ENCODE data around the gene FRMD4A.
"Not testable (repeated sequence)": the region's sequence is repeated elsewhere in the genome, so short reads cannot be mapped to it uniquely, and the experiment has no call there.

Gene FRMD4A

GRCh38 chr10:13716081-13717071, 614.3 kb downstream of the FRMD4A start:
- no peak for DNase-seq (ENCODE audit: low read depth)

DNA sequence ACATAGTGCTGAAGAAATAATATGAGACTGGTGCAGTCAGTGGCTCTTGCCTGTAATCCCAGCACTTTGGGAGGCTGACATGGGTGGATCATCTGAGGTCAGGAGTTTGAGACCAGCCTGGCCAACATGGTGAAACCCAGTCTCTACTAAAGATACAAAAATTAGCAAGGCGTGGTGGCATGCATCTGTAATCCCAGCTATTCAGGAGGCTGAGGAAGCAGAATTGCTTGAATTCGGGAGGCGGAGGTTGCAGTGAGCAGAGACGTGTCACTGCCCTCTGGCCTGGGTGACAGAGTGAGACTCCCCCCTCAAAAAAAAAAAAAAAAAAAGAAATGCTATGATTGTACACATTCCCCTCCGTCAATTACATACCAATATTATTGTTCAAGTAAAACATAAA, 615.1 kb downstream of the FRMD4A start:
- DNase-seq (ENCODE audit: low read depth): not testable (repeated sequence)

DNA sequence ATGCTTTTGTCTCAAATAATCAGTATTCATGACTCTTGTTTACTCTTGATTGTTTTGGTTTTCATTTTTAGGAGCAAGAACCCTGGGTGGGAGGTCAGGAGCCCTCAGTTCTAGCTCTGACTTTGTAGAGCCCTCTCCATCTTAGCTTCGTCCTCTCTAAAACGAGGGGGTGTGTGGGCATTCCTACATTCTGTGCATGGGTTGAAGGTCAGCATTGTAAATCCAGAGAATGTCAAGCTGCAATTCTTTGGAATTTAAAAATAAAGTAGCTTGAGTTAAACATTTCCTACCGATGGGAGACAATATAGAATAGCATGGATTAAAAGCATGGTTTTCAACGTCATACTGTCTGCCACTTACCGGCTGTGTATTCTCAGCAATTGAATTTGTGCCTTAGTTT, 615.6 kb downstream of the FRMD4A start:
- no peak for DNase-seq (ENCODE audit: low read depth)

- DNase-seq (ENCODE audit: low read depth): no peak
Observed at GRCh38 chr10:13712837-13713581, 617.7 kb downstream of the FRMD4A start.

DNA sequence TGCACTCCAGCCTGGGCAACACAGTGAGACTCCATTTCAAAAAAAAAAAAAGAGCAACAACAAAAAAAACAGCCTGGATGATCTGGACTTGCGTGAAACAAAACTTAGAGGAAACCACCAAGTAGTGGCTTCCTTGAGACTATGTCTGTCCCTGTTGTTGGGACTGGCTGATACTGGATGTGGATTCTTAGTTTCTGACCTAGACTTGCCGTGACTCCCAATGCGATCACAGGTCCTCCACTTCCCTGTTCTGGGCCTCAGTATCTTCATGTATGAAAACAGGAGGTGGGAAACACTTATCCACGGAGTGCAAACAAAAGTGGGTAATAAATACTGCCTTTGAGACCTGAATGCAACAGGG, 618.3 kb downstream of the FRMD4A start:
- no peak for DNase-seq (ENCODE audit: low read depth)

- no peak for DNase-seq (ENCODE audit: low read depth)
Observed at GRCh38 chr10:13711291-13711690, 619.4 kb downstream of the FRMD4A start.

DNA sequence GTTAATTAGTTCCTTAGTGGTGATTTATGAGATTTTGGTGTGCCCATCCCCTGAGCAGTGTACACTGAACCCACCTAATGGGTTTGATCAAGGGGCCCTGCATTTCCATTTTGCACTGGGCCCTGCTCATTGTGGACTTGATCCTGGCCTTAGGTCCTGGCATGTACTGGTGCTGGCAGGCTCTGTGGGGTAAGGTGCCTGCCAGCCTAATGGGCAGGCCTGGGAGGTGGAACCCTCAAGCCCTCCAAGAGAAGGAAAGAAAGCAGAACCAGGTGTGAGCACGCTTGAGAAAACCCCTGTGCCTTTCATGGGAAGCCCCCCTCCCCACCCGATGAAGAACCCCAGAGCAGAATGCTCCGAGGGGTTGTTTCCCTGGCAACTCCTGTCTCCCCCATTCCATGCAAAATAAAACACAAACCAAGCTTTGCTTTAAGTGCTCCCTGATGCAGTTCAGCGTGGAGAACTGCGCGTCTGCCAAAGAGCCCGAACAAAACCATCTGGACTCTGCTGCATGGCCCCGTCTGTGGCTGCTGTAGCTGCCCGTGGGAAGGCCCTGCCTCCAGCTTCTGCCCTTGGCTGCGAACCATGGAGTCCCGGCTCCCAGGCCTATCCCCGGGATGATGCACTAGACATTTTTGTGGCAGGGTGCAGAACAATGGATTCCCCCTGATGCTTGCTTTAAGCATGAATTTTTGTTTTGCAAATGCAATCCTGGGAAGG, 620.6 kb downstream of the FRMD4A start:
- DNase-seq (ENCODE audit: low read depth): no peak

GRCh38 chr10:13708256-13708990, 622.3 kb downstream of the FRMD4A start:
- no peak for DNase-seq (ENCODE audit: low read depth)

- no peak for DNase-seq (ENCODE audit: low read depth)
Observed at GRCh38 chr10:13707156-13707881, 623.4 kb downstream of the FRMD4A start.

DNA sequence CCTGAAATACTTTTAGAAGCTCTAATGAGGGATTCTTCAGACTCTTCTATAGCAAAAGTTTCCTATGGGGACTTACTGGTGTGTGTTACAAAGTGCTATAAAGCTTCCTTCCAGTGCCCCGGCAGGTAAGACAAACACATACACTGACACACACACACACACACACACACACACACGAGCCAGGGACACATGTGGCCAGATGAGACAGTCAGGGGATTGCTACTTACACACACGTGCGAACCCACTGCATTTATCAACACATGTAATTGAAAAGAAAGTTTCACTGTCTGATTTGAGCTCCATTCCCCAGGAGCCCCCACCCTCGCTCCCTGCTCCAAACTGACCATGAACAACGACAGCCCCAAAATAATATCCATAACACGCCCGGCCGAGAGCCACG, 624.1 kb downstream of the FRMD4A start:
- no peak for DNase-seq (ENCODE audit: low read depth)

GRCh38 chr10:13706175-13706574, 624.5 kb downstream of the FRMD4A start:
- DNase-seq (ENCODE audit: low read depth): no peak

DNA sequence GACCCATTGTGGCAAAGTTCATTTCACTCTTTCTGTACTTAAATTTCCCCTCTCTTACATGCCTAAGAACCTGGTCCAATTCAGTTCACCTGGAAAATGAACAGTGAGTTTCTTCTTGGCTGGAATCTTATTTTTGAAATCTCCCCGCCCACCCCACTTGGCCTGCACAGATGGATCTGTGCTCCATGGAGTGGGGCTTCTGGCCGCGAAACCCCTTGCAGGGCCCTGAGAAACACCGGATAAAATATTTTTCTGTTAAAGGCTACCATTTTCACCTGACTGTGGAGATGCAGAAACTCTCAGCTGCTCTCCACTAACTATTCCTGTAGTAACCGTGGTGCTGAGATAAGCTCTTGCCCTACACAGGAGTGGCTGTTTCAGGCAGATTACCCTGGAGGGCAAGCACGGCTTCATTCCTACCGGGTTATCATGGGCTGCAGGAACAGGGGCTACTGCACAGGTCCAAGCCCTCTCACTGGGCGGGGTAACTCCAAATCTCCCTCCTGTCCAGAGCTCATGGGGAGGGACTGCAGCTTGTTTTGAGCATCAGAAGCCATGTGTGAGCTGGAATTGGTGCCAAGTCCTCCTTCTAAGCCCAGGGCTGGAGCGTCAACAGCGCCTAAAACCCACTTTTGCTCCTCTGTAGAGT, 625.1 kb downstream of the FRMD4A start:
- no peak for DNase-seq (ENCODE audit: low read depth)

DNA sequence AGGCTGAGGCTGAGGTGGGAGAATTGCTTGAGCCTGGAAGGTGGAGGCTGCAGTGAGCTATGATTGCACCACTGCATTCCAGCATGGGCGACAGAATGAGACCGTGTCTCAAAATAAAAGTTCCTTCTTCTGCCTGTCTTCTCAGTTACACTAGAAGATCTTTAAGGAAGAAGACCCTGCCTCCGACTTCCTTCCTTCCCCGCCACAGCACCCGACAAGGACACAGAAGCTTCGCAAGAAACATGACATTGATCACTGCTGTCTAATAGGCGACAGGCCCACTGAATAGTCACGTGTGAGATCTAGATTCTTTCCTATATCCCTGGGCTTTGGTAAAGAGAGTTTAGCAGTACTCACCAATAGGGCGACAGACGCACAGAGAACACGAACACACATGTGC, 625.8 kb downstream of the FRMD4A start:
- DNase-seq (ENCODE audit: low read depth): no peak

DNA sequence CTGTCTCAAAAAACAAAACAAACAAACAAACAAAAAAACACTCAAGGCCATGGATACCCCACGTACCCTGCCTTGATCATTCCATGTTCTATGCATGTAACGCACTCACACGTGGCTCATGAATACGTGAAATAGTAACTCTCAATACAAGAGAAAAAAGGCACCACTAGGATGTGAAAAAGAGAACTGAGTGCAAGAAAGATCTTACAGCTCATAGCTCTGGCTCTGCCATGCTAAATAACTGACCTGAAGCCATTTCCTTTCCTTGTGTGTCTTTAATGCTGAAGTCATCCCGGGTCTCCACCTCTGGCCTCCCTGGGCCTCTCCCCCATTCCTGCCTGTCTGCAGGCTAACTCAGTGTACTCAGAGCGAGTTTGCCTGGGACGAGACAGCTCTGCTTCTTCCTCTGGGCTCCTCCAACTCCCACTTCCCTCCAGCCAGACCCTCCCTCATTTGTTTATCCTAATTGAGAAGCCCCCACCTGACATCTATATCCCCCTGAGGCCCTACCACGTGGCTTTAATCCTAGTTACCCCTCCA, 626.7 kb downstream of the FRMD4A start:
- DNase-seq (ENCODE audit: low read depth): no peak

- DNase-seq (ENCODE audit: low read depth): no peak
Observed at GRCh38 chr10:13703101-13703818, 627.5 kb downstream of the FRMD4A start.

DNA sequence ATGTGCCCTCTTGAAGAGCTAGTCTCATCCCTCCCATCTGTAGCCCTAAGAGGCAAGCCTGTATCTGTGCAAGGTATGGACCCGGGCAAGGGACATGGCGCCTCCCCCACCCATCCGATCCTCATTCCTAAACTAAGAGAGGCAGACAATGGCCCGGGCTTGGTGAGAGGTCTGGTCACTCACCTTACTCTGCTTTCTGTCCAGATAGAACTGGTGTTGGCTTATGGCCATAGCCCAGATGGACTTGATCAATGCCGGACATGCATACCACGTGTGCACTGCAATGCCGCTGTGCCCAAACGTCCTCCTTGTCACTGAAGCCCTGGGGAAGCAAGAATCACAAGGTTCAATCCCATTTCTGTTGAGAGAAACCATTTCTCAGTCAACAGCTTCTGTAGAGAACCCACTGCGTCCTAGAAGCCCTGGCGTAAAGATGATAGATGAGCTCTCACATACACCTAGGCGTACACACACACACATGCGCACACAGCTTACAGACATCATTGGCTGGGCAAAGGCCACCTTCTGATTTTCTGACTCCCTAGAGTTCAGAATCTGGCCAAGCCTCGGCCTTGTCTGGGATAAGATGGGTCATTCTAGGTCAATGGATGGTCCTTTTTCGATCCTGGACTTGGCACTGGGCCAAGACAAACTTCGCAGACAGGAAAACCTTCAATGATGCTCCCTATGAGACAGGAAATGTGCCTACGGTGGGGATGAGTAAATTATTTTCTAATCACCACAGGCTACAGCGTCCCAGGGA, 629.4 kb downstream of the FRMD4A start:
- DNase-seq (ENCODE audit: low read depth): no peak

DNA sequence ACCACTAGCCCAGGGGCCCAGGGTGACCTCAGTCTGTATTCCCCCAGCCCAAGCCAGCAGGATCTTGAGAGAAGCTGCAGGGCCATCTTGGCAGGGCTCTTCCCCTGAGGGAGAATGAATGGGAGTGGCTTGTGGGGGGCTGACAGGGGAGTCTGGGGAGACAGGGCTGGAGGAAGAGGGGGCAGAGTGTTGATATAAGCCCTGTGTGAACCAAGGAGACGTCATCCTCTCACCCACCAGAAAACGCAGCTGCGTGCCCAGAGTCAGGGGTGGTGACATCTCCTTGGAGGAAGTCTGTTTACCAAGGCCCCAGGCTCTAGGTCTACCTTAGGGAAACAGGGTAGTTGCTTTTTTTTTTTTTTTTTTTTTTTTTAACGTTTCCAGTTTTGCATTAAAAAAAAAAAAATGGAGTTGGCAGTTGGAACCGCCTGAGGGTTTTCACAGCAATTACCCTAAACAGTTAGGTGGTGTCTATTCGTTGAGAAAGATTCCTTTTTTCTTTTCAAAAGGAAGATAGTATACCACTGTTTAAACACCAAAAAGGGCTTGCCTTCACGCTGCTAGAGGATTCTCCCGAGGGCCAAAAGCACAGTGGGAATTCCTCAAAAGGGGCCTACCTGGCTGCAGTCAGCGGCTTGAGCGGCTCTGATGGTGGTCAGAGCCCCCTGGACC, 630.1 kb downstream of the FRMD4A start:
- no peak for DNase-seq (ENCODE audit: low read depth)

DNA sequence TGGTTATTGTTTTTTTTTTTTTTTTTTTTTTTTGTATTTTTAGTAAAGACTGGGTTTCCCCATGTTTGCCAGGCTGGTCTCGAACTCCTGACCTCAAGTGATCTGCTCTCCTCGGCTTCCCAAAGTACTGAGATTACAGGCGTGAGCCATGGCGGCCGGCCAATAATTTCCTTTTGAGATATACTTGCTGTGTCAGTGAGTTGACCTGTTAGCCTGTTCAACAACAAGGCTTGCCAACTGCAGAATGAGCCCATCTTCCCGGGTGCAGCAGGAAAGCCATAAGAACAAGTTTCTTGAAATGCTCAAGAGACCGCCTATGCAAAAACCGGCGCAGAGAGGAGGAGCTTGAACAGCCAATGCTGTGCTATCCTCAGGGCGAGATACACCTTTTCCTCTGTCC, 631.5 kb downstream of the FRMD4A start:
- DNase-seq (ENCODE audit: low read depth): no peak

Measured in activated T-cell treated with anti-CD3 and anti-CD28 coated beads for 24 hours (primary cell).